CD4-positive, alpha-beta T cell treated with Interleukin-17A for 1 hour (primary cell): Measurements from ENCODE around the gene KXD1.

Experiments used
- DNase-seq: peaks from one replicate; pipeline ENCODE4 v3.0.0-alpha.2; 2020

KXD1 gene

GRCh38 chr19:18618236-18618635 lies 60.6 kb downstream of the KXD1 start:
- DNase-seq: no peak
